GM10248 (cell line): ENCODE results near the gene VSIG1.

ENCODE experiments used
- CTCF ChIA-PET: fragments of 300-600 bp; sonication (Branson Sonifier 250); formaldehyde crosslinking; extraction: SDS; loops from one replicate; lab custom pipeline; 2021; ENCODE audit warnings: antibody characterized with exemption; lab: Yijun Ruan, JAX
- POLR2A ChIA-PET: fragments of 350-650 bp; sonication (Branson Sonifier 250); formaldehyde crosslinking; extraction: SDS; loops from one replicate; lab custom pipeline; 2020; ENCODE audit warnings: antibody characterized with exemption; lab: Yijun Ruan, JAX
- DNase-seq: peaks from one replicate; pipeline ENCODE4 v3.0.0; 2012; ENCODE audit errors: extremely low spot score
- CTCF ChIP-seq: IDR thresholded peaks from 2 replicates; pipeline ENCODE4 v1.5.1; 2012; ENCODE audit warnings: mild to moderate bottlenecking, low read depth; ENCODE audit errors: extremely low read depth, missing control alignments, control extremely low read depth

VSIG1 gene

DNA sequence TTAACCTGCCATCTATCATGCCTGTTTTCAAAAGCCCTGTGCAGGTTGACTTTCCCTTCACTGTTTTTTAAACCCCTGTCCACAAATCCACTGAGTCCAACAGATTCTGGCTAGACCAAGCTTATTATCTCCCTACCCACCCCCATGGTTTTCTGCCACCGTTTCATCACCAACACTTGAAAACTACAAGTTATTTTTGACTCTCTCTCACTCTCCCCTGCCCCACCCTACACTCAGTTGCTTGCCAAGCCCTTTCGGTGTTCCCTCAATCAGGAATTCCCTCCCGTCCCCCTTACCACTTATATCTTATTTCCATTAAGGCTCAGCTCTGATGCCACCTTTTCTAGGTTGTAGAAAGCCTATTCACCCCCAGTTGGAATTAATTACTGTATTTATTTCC, 76.4 kb downstream of the VSIG1 start:
- POLR2A ChIA-PET: no interaction called here
- CTCF ChIA-PET: no interaction called here
- no peak for TF ChIP-seq CTCF

GRCh38 chrX:108122748-108123147, 77.9 kb downstream of the VSIG1 start:
- TF ChIP-seq CTCF: no peak
- POLR2A ChIA-PET: no interaction called here
- CTCF ChIA-PET: interaction anchor here (1.3 kb wide), 1 partner anchor 16 kb away, joined by 3 read pairs; no protein-coding TSS in a partner anchor
- DNase-seq: no peak

More for the DNA sequence above, 76.4 kb downstream of the VSIG1 start:
- no peak for DNase-seq

DNA sequence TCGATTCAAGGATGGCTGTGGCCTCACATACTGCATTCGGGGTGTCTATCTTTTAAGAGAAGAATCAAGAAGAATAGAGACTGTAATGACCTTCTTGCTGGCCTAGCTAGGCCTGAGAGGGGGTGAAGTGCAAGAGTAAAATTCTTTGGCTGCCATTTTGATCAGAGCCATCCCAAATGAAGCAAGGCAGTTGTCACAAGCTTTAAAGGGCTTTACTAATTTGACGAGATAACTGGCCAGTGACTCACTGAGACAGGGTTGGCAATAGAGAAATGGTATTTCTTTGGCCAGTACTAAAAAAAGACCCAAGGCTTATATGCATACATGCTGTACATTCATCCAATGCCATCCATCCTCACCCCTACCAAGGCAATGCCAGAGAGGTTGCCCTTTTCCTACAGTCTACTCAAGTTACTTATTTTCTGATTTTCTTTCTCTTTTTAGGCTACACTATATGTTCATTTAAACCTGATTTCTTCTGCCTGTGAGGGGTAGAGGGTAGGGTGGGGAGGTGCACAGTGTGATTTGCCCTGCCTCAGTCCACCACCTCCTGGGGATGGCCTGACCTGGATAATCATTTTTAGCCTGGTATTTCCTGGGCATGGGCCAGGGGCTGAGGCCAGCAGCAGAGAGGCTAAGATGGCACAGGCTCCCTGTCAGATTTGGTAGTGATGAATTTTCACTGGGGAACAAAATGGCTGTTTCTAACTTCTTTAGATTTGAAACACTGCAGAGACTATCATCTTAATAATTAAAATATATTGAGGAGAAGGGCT, 78.9 kb downstream of the VSIG1 start:
- ChIA-PET CTCF (interaction anchor here (1.3 to 1.7 kb wide), 2 partner anchors 15 to 42 kb away, joined by 3 read pairs; no protein-coding TSS in a partner anchor), POLR2A (no interaction called here)
- TF ChIP-seq CTCF: no peak
- no peak for DNase-seq

DNA sequence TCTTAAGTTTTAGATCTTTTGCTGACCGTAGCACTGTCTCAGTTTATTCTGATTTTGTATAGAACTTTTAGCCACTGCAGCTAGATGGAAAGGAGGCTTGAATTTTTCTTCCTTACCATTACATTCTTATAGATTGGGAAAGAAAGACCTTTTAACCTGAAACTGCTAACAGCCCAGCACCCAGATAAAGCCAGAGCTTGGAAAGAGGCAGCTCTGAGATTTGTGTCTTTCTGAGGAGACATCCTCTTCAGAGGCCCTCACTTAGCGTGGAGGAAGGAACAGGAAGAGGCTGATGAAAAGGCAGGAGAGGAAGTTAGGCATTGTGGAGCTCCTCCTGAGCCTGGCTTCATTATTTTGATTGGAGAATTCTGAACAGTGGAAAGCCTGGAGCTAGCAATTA, 81.8 kb downstream of the VSIG1 start:
- ChIA-PET POLR2A (no interaction called here), CTCF (interaction anchor here (1.9 kb wide), 1 partner anchor 13 kb away, joined by 4 read pairs; no protein-coding TSS in a partner anchor)
- DNase-seq: no peak
- no peak for TF ChIP-seq CTCF

- no peak for TF ChIP-seq CTCF
- ChIA-PET CTCF (interaction anchor here (1.9 kb wide), 1 partner anchor 12 kb away, joined by 4 read pairs; no protein-coding TSS in a partner anchor), POLR2A (no interaction called here)
- DNase-seq: no peak
Observed at GRCh38 chrX:108127152-108127551, 82.3 kb downstream of the VSIG1 start.
